GM12878 (cell line): ENCODE data around the gene MYF6. TPM values are rescaled to one million over a fixed set of nuclear protein-coding genes. Genes with fewer than 3 reads are reported as not detected.

ENCODE experiments used
- ATAC-seq: fragments of 200-7000 bp; cut with Tn5 transposase; 3 replicates; pipeline ENCODE4 v1.9.1; 2020; ENCODE audit warnings: mild to moderate bottlenecking, moderate library complexity
- BruUV-seq: library from RNA; stranded (reverse); fragments of 400-500 nt; replicated peaks from 2 replicates; lab custom pipeline; 2021; lab: Mats Ljungman, UMichigan
- CTCF ChIA-PET: fragments of 300-600 bp; sonication (Branson Sonifier 250); formaldehyde crosslinking; extraction: SDS; loops from one replicate; lab custom pipeline; 2021; ENCODE audit warnings: inconsistent platforms; lab: Yijun Ruan, JAX
- POLR2A ChIA-PET: fragments of 350-600 bp; formaldehyde crosslinking; extraction: SDS; loops from one replicate; lab custom pipeline; 2021; ENCODE audit warnings: inconsistent platforms; lab: Charles Lee
- RAD21 ChIA-PET: fragments of 300-600 bp; sonication (Branson Sonifier 250); formaldehyde crosslinking; loops from one replicate; lab custom pipeline; 2023; ENCODE audit warnings: antibody characterized with exemption; ENCODE audit not compliant: unreplicated experiment; lab: Charles Lee
- SMC1A ChIA-PET: fragments of 300-600 bp; sonication (Branson Sonifier 250); formaldehyde crosslinking; loops from one replicate; lab custom pipeline; 2023; ENCODE audit not compliant: unreplicated experiment, uncharacterized antibody; lab: Charles Lee
- DNase-seq: peaks from one replicate; pipeline ENCODE4 v3.0.0-alpha.2; 2011; ENCODE audit warnings: low read depth, low spot score
- FAIRE-seq: peaks from 3 replicates; lab custom pipeline; 2011; peaks lifted over from hg19 to GRCh38; lab: Jason Lieb, UNC
- H2AFZ ChIP-seq: 2 replicates; pipeline ENCODE4 v1.6.0; 2011; ENCODE audit warnings: low read depth, low read length, control low read depth; ENCODE audit not compliant: control insufficient read depth
- H3K27ac ChIP-seq: 2 replicates; pipeline ENCODE4 v1.5.1; 2011; ENCODE audit warnings: control low read depth; ENCODE audit not compliant: control insufficient read depth, insufficient read depth
- H3K27me3 ChIP-seq, 2 experiments: replicated peaks in 1 of 2; 2 replicates each; pipeline versions ENCODE4 v1.6.0 to v1.6.1; 2011; ENCODE audit warnings: low read length in 1 of 2; ENCODE audit not compliant: control insufficient read depth in 2 of 2, insufficient read depth in 2 of 2
- H3K36me3 ChIP-seq, 2 experiments: 2 replicates each; pipeline ENCODE4 v1.5.1; 2011; ENCODE audit warnings: low read length in 1 of 2; ENCODE audit not compliant: control insufficient read depth in 2 of 2, insufficient read depth in 2 of 2
- H3K4me1 ChIP-seq: 2 replicates; pipeline ENCODE4 v1.6.1; 2011; ENCODE audit warnings: mild to moderate bottlenecking, low read length, moderate library complexity, mixed read lengths; ENCODE audit not compliant: control insufficient read depth, insufficient read depth
- H3K4me2 ChIP-seq: 2 replicates; pipeline ENCODE4 v1.6.0; 2011; ENCODE audit warnings: control low read depth; ENCODE audit not compliant: control insufficient read depth, insufficient read depth
- H3K4me3 ChIP-seq: fragments of 200-600 bp; sonication (generic); 2 replicates; pipeline ENCODE4 v1.5.1; 2016
- H3K79me2 ChIP-seq: 2 replicates; pipeline ENCODE4 v1.6.0; 2011; ENCODE audit warnings: low read length; ENCODE audit not compliant: control insufficient read depth, insufficient read depth
- H3K9ac ChIP-seq: 2 replicates; pipeline ENCODE4 v1.8.0; 2011; ENCODE audit warnings: low read length, control low read depth, mixed read lengths; ENCODE audit not compliant: control insufficient read depth, insufficient read depth
- H3K9me3 ChIP-seq: replicated peaks from 3 replicates; pipeline ENCODE4 v1.5.1; 2011; ENCODE audit warnings: mild to moderate bottlenecking, low read length; ENCODE audit not compliant: control insufficient read depth, insufficient read depth
- H4K20me1 ChIP-seq: 2 replicates; pipeline ENCODE4 v1.6.0; 2011; ENCODE audit not compliant: control insufficient read depth, insufficient read depth
- BMI1 ChIP-seq: fragments of 450-650 bp; IDR thresholded peaks from 2 replicates; pipeline ENCODE4 v1.6.1; 2016; ENCODE audit warnings: mild to moderate bottlenecking, moderate library complexity, borderline replicate concordance
- JUND ChIP-seq: IDR thresholded peaks from 2 replicates; pipeline ENCODE4 v1.6.1; 2012; ENCODE audit warnings: low read depth, mild to moderate bottlenecking, low read length, improper control_type of control experiment, moderate library complexity
- MEF2A ChIP-seq: IDR thresholded peaks from 2 replicates; pipeline ENCODE4 v1.6.1; 2011; ENCODE audit warnings: low read depth, mild to moderate bottlenecking, low read length, moderate library complexity; ENCODE audit not compliant: insufficient read depth
- MXI1 ChIP-seq: fragments of 150-350 bp; IDR thresholded peaks from 2 replicates; pipeline ENCODE4 v1.6.1; 2011; ENCODE audit warnings: low read depth, mild to moderate bottlenecking, inconsistent platforms, low read length, improper control_type of control experiment
- WGBS: methylation state at CpG from one replicate; pipeline ENCODE4 v1.1.6; 2016; ENCODE audit warnings: low lambda C conversion rate; ENCODE audit not compliant: insufficient replicate concordance, insufficient coverage; ENCODE audit errors: missing lambda C conversion rate; 5-methylcytosine and 5-hydroxymethylcytosine counted together
- in situ Hi-C: fragments of 300-500 bp; cut with MboI; formaldehyde crosslinking; loops from 9 replicates; pipeline ENCODE4 v1.14.3; 2018; ENCODE audit warnings: mixed read lengths
- intact Hi-C: fragments of 100-400 bp; cut with micrococcal nuclease; formaldehyde crosslinking; loops from one replicate; pipeline ENCODE4 v1.14.2; 2022; ENCODE audit not compliant: unreplicated experiment
- polyA plus RNA-seq, 11 experiments: library from polyadenylated mRNA; depleted of rRNA in 4 of 11; unstranded in 6 of 11; stranded (reverse) in 5 of 11; fragments of >200 nt; fragmentation: Nextera tagmentation in 4 of 11; fragmentation: Illumina TruSeq in 1 of 11; extraction: Ambion mirVana in 4 of 11; extraction: Trizol in 1 of 11; gene quantifications; 1 replicate in 1 of 11; 2 replicates in 10 of 11; pipeline versions ENCODE4 v1.2.1 to v1.2.3, GENCODE V29; 2011 to 2016; ENCODE audit warnings: inconsistent platforms in 2 of 11, missing spikeins in 2 of 11, low read depth in 1 of 11
- total RNA-seq, 4 experiments: library from RNA; depleted of rRNA in 3 of 4; stranded (reverse); fragments of >200 nt in 3 of 4; fragmentation: Illumina TruSeq in 1 of 4; extraction: Trizol in 1 of 4; gene quantifications; 2 replicates each; pipeline versions ENCODE4 v1.2.1 to v1.2.3, GENCODE V29; 2013 to 2021
- TF ChIP-seq, protein P1 (sequence below): fragments of 450-650 bp; IDR thresholded peaks from 2 replicates; pipeline ENCODE4 v1.6.1; 2018; ENCODE audit warnings: mild to moderate bottlenecking, low read depth, moderate library complexity; ENCODE audit not compliant: partially characterized antibody
- TF ChIP-seq, protein P2 (sequence below): fragments of 450-650 bp; IDR thresholded peaks from 2 replicates; pipeline ENCODE4 v1.6.1; 2016; ENCODE audit warnings: mild to moderate bottlenecking
- TF ChIP-seq, protein P3 (sequence below): IDR thresholded peaks from 2 replicates; pipeline ENCODE4 v1.6.1; 2012; ENCODE audit warnings: mild to moderate bottlenecking, low read depth, low read length
- TF ChIP-seq, protein P4 (sequence below): fragments of 450-650 bp; IDR thresholded peaks from 2 replicates; pipeline ENCODE4 v1.6.1; 2016; ENCODE audit warnings: mild to moderate bottlenecking, moderate library complexity, borderline replicate concordance

The MYF6 gene
- total and polyA plus RNA-seq, 10 of the 15 experiments (the other 5 are each of a cell fraction or from before 2014, with no cell fraction given) = not detected

DNA sequence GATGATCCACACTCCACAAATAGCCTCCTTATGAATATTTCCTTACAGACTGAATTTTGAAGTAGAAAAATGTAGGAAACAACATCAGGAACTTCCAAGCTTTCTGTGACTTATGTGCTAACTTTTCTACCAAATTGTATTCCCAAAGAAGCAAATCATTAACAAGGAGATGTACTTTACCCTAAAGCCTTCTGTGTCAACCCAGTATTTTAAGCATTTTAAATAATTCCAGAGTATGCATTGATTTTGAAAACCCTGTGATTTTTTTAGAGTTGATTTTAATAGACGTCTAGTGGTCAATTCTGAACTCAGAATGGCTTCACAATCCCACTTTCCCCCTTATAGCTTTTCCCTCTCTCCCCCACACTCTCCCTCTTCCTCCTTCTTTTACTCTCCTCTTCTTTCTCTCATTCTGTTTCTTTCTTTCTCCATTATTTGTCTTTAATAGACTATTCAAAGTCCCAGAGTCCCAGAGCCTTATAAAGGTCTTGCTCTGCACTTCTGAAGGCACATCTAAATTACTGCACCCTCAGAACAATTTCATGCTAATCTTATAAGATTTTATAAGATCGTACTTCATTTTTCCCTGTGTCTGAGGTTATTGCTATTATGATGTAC lies 10.1 kb upstream of the MYF6 start:
- ATAC-seq (no peak), FAIRE-seq (no peak), DNase-seq (no peak)
- H3K9me3 ChIP-seq = no peaks in the 10 kb centered on the region
- POLR2A ChIA-PET = no interaction called here
- H3K4me2 ChIP-seq = no peak overlapping the region
- intact Hi-C loops (no loop called here), in situ Hi-C loops (no loop called here)
- SMC1A ChIA-PET = interaction anchor here (0.6 to 1.8 kb wide), 2 partner anchors 8 to 57 kb away, joined by 3 to 8 read pairs; no protein-coding TSS in a partner anchor
- BruUV-seq = no TSS peak
- no peak overlapping the region for H3K9ac ChIP-seq
- 50% methylated on average over 2 of the region's 2 CpGs for WGBS
- no peaks in the 10 kb centered on the region for H3K4me1 ChIP-seq
- no peaks in the 10 kb centered on the region for H4K20me1 ChIP-seq
- CTCF ChIA-PET = interaction anchor here (0.7 to 1.1 kb wide), 2 partner anchors 10 to 13 kb away, joined by 3 read pairs; no protein-coding TSS in a partner anchor
- H3K4me3 ChIP-seq = no peak overlapping the region
- no peak overlapping the region for H2AFZ ChIP-seq
- RAD21 ChIA-PET = no interaction called here
- H3K27me3 ChIP-seq = no peaks in the 10 kb centered on the region
- H3K79me2 ChIP-seq = no peaks in the 10 kb centered on the region
- no peak overlapping the region for H3K27ac ChIP-seq
- no peaks in the 10 kb centered on the region for H3K36me3 ChIP-seq
- TF ChIP-seq, protein P1, sequence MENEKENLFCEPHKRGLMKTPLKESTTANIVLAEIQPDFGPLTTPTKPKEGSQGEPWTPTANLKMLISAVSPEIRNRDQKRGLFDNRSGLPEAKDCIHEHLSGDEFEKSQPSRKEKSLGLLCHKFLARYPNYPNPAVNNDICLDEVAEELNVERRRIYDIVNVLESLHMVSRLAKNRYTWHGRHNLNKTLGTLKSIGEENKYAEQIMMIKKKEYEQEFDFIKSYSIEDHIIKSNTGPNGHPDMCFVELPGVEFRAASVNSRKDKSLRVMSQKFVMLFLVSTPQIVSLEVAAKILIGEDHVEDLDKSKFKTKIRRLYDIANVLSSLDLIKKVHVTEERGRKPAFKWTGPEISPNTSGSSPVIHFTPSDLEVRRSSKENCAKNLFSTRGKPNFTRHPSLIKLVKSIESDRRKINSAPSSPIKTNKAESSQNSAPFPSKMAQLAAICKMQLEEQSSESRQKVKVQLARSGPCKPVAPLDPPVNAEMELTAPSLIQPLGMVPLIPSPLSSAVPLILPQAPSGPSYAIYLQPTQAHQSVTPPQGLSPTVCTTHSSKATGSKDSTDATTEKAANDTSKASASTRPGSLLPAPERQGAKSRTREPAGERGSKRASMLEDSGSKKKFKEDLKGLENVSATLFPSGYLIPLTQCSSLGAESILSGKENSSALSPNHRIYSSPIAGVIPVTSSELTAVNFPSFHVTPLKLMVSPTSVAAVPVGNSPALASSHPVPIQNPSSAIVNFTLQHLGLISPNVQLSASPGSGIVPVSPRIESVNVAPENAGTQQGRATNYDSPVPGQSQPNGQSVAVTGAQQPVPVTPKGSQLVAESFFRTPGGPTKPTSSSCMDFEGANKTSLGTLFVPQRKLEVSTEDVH = no peak
- TF ChIP-seq MEF2A (no peak), MXI1 (no peak), BMI1 (no peak), JUND (no peak)
- TF ChIP-seq, protein P2, sequence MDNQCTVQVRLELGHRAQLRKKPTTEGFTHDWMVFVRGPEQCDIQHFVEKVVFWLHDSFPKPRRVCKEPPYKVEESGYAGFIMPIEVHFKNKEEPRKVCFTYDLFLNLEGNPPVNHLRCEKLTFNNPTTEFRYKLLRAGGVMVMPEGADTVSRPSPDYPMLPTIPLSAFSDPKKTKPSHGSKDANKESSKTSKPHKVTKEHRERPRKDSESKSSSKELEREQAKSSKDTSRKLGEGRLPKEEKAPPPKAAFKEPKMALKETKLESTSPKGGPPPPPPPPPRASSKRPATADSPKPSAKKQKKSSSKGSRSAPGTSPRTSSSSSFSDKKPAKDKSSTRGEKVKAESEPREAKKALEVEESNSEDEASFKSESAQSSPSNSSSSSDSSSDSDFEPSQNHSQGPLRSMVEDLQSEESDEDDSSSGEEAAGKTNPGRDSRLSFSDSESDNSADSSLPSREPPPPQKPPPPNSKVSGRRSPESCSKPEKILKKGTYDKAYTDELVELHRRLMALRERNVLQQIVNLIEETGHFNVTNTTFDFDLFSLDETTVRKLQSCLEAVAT = no peak
- TF ChIP-seq, protein P3, sequence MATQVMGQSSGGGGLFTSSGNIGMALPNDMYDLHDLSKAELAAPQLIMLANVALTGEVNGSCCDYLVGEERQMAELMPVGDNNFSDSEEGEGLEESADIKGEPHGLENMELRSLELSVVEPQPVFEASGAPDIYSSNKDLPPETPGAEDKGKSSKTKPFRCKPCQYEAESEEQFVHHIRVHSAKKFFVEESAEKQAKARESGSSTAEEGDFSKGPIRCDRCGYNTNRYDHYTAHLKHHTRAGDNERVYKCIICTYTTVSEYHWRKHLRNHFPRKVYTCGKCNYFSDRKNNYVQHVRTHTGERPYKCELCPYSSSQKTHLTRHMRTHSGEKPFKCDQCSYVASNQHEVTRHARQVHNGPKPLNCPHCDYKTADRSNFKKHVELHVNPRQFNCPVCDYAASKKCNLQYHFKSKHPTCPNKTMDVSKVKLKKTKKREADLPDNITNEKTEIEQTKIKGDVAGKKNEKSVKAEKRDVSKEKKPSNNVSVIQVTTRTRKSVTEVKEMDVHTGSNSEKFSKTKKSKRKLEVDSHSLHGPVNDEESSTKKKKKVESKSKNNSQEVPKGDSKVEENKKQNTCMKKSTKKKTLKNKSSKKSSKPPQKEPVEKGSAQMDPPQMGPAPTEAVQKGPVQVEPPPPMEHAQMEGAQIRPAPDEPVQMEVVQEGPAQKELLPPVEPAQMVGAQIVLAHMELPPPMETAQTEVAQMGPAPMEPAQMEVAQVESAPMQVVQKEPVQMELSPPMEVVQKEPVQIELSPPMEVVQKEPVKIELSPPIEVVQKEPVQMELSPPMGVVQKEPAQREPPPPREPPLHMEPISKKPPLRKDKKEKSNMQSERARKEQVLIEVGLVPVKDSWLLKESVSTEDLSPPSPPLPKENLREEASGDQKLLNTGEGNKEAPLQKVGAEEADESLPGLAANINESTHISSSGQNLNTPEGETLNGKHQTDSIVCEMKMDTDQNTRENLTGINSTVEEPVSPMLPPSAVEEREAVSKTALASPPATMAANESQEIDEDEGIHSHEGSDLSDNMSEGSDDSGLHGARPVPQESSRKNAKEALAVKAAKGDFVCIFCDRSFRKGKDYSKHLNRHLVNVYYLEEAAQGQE = no peak
- TF ChIP-seq, protein P4, sequence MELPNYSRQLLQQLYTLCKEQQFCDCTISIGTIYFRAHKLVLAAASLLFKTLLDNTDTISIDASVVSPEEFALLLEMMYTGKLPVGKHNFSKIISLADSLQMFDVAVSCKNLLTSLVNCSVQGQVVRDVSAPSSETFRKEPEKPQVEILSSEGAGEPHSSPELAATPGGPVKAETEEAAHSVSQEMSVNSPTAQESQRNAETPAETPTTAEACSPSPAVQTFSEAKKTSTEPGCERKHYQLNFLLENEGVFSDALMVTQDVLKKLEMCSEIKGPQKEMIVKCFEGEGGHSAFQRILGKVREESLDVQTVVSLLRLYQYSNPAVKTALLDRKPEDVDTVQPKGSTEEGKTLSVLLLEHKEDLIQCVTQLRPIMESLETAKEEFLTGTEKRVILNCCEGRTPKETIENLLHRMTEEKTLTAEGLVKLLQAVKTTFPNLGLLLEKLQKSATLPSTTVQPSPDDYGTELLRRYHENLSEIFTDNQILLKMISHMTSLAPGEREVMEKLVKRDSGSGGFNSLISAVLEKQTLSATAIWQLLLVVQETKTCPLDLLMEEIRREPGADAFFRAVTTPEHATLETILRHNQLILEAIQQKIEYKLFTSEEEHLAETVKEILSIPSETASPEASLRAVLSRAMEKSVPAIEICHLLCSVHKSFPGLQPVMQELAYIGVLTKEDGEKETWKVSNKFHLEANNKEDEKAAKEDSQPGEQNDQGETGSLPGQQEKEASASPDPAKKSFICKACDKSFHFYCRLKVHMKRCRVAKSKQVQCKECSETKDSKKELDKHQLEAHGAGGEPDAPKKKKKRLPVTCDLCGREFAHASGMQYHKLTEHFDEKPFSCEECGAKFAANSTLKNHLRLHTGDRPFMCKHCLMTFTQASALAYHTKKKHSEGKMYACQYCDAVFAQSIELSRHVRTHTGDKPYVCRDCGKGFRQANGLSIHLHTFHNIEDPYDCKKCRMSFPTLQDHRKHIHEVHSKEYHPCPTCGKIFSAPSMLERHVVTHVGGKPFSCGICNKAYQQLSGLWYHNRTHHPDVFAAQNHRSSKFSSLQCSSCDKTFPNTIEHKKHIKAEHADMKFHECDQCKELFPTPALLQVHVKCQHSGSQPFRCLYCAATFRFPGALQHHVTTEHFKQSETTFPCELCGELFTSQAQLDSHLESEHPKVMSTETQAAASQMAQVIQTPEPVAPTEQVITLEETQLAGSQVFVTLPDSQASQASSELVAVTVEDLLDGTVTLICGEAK = no peak
